NCI-H446 treated with DMSO at 0.1 percent for 48 hours (cell line): ENCODE data around the gene AEBP2.
"Not testable (repeated sequence)": the region's sequence is repeated elsewhere in the genome, so short reads cannot be mapped to it uniquely, and the experiment has no call there.

Experiments used
- DNase-seq: peaks from one replicate; lab custom pipeline; 2025; lab: John Stamatoyannopoulos, UW

The AEBP2 gene

DNA sequence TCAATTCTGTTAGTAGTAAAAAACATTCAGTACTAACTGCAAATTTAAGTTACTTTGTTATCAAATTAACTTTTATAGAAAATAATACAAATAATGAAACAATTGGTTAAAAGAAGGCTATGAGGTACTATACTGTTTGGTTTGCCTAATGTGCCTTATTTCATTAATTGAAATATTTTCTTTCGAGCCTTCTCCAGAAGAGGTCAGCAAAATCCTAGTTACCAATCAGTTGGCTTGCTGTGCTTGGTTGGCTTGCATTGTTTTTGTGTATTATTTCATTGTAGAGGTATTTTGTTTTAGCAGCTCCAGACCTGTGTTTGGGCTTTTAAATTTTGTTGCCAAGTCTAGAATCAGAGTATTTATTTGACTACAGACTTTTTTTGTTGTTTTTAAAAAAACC is 68.5 kb downstream of the AEBP2 start:
- DNase-seq, result no peak

DNA sequence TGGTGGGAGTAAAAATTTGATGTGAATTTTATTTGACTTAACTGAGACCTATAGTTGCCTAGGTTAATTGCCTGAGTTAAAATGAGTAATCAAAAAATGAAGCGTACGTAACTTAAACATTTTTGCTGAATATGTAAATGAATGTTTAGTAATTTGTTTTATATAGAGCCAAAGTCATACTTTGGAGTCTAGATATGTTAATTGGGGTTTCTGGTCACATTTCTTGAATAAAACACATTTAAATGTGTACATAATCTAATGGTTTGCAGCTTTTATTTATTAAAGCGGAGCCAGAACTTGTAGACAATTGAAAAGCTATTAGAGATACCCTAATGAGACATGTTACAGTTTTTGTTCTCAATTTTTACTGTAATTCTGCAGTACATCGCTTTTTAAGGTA is 71.2 kb downstream of the AEBP2 start:
- DNase-seq, result no peak

DNA sequence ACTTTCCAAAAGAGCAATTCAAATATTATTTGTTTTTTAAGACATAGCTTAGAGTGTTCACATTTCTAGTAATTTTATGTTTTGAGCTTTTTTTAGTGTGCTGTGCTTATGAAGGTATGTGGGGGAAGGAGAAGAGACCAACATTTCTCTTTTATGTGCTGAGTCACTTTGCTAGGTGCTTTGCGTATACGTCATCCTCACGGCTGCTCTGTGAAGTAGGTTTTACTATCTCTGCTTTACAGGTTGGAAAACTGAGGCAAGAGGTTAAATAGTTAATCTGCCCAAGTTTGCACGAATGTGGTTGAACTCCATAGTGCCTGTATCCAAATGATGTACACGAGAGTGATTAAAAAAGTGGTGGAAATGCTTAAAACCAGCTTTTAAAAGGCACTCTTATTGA is 75.9 kb downstream of the AEBP2 start:
- DNase-seq, result no peak

DNA sequence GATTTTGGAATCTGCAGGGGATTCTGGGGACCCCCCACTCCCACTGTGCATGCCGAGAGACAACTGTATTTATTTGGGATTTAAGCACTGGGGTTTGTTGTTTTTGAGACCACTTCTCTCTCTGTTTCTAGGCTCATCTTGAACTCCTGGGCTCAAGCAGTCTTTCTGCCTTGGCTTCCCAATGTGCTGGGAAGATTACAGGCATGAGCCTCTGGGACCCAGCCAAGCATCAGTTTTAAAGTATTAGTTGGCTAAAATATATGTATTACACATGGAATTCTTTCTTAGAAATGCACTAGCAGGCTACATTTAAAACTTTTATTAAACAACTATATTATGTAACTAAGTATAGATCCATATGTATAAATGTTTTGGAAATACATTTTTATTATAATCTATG is 78.3 kb downstream of the AEBP2 start:
- no peak for DNase-seq

DNA sequence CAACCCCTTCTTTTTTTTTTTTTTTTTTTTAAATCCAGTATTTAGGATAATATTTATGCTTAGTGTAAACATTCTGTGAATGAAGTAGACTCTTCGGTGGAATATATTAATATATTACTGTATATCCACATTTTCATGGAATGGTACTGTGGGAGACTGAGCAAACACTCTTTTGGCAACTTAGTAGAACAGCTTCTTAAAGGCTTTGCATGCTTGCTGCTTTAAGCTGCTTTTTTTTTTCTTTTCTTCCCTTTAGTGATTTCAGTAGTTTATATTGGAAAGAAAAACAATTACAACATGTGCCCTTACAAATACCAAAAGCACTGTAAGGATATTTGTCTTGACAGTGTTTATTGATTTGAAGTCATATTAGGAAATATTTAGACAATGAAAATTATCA is 78.9 kb downstream of the AEBP2 start:
- DNase-seq, result no peak

DNA sequence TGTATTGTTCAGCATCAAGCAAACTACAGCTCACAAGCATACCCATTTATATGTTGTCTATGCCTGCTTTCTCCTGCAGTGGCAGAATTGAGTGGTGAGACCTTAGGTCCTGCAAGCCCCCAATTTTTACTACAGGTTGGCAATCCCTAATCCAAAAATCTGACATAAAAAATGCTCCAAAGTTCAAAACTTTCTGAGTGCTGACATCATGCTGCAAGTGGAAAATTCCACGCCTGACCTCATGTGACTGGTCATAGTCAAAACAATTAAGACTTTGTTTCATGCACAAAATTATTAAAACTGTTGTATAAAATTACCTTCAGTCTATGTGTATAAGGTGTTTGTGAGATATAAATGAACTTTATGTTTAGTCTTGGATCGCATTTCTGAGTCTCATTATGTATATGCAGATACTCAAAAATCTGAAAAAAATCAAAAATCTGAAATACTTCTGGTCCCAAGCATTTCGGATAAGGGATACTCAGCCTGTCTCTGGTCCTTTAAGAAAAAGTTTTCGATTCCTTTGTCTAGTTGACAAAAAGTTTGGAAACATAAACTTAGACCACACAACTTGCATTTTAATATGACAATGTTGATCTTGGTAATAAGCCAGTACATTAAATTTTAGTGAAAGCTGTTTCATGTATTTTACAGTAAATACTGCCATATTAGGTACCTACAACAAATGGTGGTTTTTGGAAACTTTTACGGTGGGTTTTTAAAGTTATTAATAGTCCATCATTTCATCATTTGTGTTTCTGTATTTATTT is 81.5 kb downstream of the AEBP2 start:
- DNase-seq, result no peak

DNA sequence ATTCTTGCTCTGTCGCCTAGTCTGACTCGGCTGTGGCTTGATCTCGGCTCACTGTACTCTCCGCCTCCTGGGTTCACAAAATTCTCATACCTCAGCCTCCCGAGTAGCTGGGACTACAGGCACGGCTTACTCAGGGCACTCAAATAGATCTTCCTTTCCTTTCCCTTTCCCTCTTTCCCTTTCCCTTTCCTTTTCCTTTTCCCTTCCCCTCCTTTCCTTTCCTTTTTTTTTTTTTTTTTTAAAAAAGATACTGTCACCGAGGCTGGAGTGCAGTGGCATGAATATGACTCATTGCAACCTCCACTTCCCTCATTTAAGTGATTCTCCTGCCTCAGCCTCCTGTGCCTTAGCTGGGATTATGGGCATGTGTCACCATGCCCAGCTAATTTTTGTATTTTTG is 86.0 kb downstream of the AEBP2 start:
- no peak for DNase-seq

DNA sequence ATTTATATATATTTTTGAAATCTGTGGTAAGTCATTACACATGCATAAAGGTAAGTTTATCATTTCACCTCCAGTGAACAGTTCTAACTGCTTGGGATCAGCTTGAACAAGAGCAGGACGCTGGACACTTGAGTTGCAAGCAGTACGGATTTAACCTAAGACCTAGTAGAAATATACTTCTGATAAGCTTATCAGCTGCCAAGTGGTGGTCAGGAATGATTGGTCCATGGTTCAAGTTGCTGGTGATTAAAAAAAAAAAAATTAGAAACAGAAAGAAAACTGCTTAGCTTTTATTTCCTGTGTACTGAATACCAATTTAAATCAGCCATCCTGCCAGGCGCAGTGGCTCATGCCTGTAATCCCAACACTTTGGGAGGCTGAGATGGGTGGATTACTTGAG is 88.6 kb downstream of the AEBP2 start:
- no peak for DNase-seq

DNA sequence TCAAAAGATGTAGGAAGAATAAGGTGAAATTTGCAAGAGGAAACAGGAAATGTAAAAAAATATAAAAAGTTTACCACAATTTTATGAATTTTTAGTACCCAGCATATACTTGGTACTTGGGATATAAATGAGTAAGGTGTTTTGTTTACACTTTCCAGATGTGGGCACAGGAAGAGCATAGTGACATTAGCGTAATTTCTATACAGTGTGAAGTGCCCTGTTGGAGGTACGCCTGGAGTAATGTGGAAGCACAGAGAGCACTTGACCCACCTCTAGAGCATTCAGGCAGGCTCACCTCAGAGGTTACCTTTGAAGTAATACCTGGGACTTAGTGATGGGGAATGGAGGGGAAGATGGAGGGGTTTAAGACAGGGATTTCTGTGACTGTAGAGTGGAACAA is 89.5 kb downstream of the AEBP2 start:
- no peak for DNase-seq

DNA sequence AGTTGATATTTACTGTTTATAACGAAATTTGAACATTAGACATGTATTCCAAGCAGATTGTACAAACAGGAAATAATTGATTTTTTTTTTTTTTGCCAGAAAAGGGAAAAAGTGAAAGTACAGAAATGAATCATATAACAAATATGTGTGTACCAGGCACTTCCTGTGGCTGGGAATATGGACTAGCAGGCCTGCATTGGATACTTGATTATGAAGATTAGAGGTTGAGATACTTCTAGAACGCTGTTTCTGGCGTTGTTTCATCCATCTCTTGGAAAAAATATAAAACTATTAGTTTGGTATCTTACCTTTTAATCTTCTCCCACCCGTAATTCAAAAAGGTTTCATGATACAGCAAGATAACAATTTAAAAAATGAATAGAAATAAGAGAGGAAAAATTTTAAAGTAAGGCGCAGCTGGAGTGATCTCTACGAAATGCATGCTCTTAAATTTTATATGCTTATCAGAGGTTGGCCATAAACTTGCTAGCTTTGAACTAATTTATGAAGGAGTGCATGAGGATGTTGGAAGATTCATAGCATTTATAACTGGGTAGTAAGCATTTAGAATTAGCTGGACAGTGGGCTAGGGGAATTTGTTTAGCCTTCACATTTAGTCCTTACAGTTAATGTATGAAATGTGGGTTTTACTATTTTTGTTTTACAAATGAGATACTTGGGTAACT is 90.8 kb downstream of the AEBP2 start:
- DNase-seq, result no peak

DNA sequence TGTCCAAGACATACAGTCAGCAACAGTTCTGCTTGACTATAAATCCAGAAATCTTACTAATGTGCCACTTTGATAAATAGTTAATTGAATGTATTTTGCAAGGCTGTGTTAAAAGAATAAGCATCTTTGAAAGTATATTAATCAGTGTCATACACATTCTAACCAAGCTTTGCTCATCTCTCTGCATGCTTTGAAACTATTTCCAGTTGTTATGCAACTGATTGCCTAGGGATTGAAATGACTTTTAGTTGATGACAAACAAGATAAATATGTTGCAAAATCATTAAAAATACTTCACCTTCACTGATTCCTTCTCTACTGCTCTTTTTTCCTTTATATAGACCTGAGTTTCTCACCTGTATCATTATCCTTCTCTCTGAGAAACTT is 91.3 kb downstream of the AEBP2 start:
- DNase-seq, result no peak

DNA sequence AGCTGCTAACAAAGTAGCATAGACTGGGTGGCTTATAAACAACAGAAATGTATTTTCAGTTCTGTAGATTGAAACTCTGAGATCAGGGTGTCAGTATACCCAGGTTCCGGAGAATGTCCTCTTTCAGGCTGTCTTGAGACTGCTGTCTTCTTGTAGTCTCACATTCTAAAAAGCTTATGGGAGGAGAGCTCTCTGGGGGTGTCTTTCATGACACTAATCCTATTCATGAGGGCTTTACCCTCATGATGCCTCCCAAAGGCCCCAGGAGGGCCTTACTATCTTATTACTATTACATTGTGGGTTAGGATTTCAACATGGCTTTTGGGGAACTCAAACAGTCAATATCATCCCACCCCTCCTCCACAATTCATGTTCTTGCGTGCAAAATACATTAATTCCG is 94.3 kb downstream of the AEBP2 start:
- DNase-seq, result no peak

DNA sequence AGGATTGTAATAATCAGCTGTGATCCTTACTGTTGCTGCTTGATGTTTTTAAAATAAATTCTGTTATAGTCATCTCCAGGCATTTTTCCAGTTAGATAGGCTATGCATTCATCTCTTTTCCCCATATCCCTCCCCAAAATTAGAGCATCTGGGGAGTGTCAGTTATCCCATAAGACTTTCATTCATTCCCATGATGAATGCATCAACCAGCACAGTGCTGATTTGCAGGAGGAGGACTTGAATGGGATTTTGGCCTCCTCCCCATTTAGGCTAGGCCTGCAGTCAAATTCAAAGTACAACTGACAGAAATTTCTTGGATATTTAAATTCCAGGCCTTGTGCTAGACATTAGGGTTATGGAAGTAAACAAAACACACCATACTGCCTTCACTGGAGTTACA is 99.8 kb downstream of the AEBP2 start:
- DNase-seq, result no peak

DNA sequence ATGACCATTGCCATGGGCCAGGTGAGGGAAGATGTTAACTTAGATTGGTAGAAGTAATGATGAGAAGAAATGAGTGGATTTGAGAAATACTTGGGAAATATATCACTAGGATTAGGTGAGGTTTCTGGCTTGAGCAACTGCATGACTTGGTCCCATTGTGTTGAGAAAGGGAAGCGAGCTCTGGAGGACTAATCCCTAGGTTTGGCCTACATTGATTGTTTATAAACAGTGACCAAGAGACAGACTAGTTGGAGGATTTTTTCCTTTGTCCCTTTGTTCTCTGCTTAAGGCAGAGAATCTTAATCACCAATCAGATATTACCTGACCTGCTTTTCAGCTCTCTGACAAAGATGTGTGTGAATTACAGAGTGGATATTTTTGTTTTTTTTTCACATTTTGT is 100.5 kb downstream of the AEBP2 start:
- no peak for DNase-seq

DNA sequence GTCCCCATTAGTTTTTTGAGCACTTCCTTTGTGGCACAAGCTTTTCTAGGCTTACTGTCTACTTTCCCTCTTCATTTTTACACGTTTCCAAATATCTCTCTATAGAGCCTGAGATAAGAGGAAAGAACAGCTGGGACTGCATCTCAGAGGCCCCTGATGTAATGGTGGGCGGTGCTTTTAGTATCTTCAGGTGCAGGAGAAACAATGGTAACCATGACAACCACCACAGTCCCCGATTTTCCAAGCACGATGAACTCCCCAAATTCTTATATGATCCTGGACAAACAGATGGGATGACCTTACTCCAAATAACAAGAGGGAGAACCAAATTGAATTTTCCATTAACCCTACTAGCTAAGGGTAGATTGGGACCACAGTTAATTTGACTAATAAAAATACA is 103.3 kb downstream of the AEBP2 start:
- DNase-seq, result no peak

DNA sequence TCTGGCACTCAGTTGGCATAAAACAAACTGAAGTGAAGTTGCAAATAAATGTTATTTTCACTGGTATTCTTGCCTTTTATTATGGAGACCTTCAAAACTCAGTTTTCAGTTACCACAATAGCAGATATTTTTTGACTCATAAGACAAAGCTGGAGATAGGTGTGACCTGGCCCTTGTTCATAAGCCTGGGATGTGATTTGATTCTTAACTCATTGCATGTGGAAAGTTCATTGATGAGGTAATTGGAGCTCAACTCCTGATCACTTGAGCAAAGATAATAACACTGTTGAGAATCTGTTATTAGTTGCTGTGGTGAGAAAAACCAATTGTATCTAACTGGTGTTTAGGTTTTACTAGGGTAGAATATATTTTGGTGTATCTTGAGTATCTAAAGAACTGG is 105.1 kb downstream of the AEBP2 start:
- no peak for DNase-seq

DNA sequence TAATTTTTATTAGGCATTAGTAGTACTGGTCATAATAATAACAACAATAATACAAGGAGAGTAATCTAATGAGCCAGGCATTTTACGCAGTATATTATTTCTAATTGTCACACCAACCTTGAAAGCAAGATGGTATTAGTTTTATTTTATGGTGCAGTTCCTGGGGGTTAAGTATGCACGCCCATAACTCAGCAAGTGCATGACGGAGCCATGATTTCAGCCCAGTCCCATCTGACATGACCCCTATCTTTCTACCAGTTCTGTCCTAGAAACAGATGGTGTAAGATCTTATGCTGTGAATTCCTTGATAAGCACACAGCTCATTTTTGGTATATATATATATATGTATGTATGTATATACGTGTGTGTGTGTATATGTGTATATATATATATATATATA is 106.0 kb downstream of the AEBP2 start:
- DNase-seq, result no peak

DNA sequence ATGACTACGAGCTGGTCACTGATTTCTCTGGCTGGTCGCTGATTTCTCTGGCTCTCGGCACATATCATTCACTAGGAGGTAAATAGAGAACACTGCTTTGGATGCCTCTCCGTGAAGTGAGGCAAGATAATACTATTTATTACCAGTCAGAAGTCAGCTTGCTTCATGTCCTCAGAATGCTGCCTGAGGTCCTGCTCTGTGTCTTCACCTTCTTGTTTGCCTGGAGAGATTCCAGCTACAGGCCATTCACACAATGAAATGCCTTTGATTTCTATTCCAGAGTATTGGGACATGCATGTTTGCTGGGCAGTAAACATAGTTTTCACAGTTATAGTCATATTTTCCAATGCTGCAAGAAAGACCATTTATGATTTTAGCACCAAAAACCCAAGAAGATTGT is 106.7 kb downstream of the AEBP2 start:
- DNase-seq, result no peak

DNA sequence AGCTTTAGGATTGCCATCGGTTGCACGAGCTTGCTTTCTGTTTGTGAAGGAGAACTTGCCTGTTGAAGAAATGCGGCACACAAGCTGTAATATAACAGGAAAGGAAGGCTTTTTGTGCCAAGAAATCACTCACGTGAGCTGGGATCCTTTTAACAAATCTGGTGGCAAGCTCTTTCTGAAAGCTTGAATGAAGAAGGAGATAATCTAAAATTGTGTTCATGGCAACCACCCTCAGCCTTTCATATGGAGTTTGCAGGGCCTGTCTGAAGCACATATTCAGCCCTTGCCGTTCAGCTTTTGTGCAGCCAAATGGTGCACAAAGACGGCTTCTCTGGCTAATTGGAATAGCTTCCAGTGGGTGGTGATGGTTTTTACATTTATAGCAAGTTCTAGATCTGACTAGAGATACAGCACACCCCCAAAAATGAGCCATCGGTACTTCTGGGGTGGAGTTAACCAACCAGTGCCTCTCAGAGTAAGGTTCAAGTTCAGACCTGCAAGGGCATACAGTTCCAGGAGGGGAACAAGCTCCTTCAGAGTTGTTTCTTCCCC is 107.4 kb downstream of the AEBP2 start:
- no peak for DNase-seq

DNA sequence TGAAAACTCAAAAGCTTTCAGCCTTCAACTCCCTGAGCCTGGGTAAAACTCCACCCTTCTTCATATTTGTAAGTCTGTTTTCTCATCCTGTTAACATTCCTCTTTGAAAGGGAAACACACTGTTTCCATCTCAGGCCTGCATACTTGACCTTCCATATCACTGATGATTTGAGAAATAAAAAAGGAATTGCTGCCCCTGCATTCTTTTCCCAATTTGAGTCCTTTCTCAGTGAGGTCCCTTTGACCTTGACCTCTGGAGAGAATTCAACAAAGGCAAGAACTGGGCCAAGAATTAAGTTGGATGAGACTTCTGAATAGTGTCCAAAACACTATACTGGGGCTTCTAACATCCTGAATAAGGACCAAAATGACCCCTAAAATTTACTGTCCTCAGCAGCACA is 108.0 kb downstream of the AEBP2 start:
- DNase-seq, result no peak

DNA sequence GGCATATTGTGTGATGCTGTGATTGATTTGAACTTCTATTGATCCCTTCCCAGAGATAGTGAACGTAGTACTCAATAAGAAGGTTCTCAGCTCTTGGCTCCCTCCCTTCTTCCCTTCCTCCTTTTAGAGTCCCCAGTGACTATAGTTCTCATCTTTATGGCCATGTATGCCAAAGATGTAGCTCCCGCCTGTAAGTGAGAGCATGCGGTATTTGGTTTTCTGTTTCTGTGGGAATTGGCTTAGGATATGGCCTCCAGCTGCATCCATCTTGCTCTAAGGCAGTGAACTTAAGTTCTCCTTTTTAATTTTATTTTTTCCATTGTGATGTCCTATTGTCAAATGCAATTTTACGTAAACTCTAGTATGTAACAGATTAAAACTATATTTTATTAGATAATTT is 109.5 kb downstream of the AEBP2 start:
- no peak for DNase-seq

DNA sequence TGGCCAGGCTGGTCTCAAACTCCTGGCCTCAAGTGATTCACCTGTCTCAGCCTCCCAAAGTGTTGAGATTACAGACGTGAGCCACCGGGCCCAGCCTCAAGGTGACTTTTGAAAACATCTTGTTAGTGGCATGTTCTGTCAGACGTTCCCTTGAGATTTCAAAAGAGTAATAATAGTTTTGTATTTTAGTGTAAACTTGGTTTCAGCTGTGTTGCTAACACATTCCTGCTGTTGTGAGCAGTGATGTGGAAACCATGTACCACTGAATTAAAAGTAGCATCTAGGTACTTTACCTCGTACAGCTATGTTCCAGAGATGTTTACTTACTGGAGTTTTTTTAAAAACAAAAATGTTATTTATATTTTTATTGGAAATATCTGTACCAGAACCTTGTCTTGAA is 111.3 kb downstream of the AEBP2 start:
- DNase-seq, result no peak

DNA sequence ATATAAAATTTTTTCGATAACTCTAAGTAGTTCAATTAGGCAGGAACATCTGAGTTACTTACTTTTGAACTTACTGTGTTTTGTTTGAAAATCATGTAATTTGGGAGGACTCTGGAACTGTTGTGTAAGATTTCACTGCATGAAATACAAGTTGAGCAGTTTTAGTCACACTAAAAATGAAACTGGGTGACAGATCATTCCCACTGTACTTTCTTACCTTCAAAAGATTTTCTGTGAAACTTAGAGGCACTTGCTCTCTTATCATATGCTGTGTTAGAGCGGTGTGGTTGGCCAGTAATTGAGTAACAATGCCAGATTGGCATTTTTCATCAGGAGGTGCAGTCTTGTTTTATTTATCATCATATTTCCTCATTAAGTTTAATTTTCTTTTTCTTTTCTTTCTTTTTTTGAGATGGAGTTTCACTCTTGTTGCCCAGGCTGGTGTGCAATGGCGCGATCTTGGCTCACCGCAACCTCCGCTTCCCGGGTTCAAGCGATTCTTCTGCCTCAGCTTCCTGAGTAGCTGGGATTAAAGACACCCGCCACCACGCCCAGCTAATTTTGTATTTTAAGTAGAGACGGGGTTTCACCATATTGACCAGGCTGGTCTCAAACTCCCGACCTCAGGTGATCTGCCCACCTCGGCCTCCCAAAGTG is 113.3 kb downstream of the AEBP2 start:
- not testable (repeated sequence) for DNase-seq
